Activated CD4-positive, alpha-beta T cell treated with anti-CD3 and anti-CD28 coated beads, Interleukin-2, amount 50 U/mL, for 24 hours (primary cell): Measurements from ENCODE around the gene KDM2A.

Source experiments
- DNase-seq, 2 donors: peaks; one replicate each; pipeline ENCODE4 v3.0.0-alpha.2; 2020; ENCODE audit warnings: low read depth in 1 of 2, low spot score in 1 of 2

KDM2A gene

DNA sequence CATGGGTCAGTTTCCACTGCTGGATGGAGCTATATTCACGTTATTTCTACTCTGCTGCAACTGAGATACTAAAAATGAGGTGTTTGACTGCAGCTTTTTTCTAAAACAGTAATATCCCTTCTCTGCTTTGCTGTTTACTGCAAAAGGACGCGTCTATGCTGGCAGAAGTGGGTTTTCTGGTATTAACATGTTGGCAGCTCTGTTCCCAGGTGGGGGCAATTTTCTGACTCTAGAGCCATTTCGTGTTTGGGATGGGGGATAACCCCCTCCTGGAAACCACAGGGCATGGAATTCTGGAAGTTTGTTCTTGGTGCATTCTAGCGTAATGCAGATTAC is 152.1 kb downstream of the KDM2A start:
- no peak for DNase-seq

DNA sequence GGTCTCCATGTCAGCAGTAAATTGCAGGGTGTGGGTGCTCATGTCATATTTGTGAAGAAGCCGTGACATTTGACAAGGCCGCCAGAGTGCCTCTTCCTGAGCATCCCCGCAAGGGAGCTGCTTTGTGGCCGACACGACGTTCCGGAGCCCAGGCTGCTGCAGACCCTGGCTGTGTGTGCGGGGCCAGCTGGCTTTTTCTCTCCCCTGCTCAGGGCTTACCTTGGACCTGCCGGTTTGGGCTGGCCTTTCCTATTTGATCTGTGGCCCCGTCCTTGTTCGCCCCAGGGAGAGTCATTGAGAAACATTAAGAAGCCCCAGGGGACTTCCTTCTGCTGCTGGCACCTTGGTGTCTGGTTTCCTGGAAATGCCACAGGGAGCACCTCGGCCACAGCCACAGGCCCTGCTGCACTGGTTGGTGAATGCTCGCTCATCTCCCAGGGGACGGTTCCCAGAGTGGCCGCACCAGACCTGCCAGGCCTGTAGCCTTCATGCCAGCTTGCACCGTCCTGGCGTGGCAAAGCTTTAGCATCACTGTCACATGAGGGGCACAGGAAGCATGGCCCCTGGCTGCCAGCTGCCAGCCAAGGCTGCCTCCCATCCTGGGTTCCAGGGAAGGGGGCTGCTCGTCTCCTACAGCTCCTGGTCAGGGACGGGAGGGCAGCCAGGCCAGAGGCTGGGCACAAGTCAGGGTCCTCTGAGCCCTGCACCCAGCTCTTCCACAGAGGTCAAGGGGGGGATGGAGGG is 152.7 kb downstream of the KDM2A start:
- DNase-seq = no peak

DNA sequence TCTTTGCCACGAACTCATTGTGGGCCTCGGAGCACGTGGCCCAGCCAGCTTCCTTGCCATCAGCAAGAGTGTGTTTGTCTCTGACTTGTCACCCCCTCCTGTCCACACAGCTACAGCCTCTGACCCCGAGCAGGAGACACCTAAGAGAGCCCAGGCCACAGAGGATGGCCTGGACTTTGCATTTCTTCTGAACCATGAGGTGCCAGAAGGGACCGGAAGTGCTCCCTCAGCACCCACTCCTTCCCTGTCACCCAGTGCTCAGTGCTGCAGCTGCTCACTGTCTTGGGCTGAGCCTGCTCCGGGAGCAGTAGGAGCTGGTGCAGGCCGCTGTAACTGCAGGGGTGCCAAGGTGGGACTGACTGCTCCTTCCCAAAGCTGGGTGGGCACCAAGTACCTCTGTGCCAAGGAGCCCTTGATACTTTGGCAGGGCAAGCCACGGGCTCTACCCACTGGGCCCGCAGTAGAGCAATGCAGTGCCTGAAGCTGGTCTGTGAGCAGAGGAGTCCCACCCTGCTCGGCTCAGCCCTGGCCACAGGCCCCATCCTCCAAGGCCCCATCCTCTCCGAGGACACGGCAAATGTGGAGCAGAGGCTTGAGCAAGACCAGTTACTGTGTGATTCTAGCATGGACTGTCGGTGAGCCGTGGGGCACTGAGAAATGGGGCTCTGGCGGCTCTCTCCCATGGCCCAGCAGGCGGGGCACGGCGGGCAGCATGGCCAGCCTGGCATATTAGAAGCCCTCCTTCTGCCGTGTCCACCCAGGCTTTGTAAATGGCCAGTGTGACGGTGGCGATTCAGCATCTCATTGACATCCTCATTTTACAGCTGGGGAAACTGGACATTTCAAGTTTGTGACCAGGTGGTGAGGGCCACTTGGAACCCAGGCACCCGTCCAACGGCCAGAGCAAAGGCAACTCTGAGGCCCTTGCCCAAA is 153.5 kb downstream of the KDM2A start:
- no peak for DNase-seq

DNA sequence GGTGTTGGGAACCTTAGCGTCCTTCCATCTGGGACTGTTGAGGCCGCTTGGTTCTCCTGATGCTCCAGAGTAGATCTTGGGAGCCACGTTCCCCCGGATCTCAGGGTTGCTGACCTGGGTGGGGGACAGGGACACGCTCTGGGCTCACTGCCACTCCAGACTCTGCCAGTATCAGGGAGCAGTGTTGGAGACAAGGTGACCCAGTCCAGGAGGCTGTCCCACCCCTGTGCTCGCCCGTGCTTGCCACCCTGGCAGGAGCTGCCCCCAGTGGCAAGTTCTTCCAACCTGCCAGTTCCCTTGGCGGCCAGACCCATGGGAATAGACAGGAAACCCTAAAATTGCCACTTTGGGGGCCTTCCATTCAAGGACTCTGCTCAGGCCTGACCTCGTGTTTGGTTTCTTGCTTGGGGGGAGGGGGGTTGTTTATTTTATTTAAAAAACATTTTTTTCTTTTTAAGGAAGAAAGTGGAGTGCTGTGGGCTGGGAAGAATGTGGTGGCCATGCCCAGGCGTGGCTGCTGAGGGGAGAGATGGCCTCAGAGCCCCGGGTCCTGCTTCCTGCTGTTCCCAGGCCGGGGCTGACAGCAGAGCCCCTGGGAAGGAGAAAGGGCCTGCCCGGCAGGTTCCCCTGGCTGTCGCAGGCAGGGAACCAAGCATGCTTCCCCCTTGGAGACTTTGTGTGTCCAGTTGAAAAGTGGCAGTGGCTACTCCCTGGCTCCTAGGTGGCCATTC is 154.4 kb downstream of the KDM2A start:
- DNase-seq = no peak

DNA sequence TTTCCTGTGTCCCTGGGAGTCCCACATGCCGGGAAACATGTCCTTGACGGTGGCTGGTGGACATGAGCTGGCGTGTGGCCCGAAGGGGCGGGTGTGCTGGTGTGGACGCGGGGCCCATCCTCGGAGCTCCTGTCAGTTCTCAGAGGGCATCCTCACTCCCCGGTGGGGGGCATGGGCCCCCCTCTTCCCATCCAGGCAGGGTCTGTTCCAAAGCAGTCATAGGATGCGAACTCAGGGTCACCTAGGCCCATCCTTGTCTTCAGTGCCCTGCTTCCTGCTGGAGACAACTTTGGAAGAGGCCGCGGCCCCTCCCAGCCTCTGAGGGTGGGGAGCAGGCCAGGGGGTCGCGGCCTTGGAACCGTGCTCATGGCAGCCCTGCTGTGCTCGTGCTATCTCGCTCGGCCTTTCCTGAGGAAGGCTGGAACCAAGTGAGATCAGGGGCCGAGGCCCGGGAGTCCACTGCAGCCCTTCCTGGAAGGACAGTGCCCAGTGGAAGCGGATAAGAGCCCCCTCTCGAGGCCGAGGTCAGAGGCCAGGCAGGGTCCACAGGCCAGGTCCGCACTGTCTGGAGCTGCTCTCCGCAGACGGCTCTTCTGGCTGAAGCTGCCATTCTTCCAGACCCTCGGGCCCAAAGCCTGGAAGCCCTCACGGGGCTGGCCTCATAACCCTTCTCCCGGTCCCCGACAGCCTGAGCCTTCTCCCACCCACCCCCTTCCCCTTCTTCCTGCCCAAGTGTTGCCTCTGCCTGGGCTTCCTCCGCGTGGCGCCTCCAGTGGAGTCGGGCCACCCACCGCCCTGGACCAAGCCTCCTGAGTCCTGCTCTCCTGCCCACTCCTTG is 155.9 kb downstream of the KDM2A start:
- no peak for DNase-seq

DNA sequence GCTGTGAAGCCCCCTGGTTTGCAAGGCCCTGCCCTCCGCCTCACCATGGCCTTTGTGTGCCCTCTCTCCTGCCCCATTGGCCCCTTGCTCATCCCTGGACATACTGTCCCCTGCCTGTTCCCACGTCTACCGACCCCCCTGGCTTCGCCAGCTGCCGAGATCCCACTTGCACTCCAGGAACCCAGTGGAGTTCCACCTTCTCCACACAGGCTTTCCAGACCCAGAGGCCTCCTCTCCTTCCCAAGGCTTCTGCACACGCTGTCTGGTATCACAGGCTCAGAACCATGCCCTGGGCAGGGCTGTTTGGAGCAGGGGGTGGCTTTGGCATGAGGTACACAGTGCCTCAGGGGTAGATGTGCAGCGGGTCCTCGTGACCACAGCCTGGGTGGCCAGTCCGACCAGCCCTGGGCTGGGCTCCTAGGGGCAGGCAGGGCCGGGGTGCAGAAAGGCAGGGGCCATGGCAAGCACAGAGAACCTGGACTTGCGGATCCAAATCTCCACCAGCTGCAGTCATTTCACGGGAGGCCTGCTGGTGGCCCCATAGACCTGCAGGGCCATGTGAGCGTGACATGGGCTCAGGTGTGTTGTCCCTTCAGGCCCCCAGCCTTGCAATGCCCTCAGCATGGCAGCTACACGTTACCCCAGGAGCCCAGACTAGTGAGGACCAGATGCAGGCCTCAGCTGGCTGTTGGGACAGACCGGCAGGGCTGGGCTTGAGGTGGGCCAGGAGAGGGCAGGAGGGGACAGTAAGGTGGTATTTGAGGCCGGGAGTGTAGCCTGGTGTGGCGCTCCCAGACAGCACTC is 156.7 kb downstream of the KDM2A start:
- DNase-seq = no peak

DNA sequence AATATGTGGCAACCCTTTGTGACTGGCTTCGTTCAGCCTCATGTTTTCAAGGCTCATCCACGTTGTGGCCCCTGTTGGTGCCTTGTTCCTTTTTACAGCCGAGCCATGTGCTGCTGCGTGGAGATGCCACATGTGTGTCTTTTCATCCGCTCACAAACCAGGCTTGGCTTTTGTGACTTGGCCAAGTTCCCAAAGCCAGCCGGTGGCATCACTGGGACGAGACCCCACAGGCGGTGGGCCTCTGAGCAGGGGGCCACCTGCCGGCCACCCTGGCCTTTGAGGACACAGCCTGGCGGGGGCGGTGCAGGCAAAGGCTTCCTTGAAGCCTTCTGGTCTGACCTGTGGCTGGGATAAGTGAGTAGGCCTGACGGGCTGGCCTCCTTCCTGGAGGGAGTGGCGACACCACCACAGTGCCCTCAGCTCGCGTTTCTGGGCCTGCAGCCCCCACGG is 157.7 kb downstream of the KDM2A start:
- DNase-seq = no peak

DNA sequence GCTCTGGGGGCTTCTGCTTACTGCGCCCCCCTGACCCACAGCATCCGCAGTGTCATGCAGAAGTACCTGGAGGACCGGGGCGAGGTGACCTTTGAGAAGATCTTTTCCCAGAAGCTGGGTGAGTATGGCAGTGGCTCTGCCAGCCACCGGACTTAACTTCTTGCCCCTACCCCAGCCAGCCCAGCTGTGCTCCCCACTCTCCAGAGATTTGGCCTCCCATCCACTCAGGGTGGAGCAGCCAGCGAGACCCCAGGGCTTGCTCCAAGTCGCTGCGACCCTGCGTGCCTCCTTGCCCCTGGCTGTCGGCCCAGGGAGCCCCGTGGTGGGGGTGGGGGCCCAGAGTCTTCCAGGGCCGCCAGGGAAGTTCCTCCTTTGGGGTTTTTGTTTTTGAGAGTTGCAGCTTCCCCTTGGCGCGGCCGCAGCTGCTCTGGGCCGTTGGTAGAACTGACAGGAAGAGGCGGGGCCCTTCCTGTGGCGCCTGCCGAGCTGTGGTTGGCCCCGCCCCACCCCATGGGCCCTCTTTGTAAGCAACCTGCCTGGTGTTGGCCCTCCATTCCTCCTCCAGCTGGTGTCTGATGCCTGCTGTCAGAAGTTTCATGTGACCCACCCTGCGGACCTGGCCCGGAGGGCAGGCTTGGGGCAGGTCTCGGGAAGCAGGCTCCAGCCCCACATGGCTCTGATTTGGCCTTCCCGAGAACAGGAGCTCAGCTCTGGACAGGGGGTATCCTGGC is 158.3 kb downstream of the KDM2A start:
- peak; percentile 68 to 84 for DNase-seq

DNA sequence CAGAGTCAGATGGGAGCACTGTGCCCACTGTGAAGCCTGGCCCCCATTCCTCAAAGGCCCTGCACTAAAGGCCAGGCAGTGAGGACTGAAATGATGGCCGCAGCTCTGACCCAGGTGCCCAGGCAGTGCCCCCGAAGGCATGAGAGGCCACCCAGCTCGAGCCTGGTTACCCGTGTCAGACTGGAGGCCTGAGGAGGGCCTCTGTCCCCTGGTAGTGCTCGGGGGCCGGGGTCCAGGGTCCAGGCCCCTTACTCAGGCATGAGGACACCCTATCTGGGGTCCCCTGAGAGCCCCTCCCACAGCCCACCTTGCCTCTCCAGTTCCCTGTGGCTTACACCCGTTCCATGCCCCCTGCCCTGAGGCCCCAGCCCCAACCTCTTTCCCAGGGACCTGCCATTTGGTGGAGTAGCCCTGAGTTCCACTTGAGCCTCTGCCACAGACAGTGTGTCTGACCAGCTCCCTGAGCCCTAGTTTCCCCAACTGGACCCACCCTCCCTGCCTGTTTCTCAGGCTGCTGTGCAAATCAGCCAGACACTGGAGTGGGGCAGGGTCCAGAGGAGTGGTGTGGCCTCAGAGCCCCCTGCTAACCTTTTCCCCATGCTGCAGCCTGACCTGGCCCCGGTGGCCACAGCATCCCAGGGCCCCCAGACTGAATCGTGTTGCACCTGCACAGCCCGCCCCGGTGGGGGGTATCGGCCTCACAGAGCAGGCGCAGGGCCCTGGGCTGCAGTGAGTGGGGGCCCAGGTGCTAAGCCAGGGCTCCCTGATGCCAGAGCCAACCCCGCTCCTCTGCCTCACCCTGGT is 159.3 kb downstream of the KDM2A start:
- no peak for DNase-seq

DNA sequence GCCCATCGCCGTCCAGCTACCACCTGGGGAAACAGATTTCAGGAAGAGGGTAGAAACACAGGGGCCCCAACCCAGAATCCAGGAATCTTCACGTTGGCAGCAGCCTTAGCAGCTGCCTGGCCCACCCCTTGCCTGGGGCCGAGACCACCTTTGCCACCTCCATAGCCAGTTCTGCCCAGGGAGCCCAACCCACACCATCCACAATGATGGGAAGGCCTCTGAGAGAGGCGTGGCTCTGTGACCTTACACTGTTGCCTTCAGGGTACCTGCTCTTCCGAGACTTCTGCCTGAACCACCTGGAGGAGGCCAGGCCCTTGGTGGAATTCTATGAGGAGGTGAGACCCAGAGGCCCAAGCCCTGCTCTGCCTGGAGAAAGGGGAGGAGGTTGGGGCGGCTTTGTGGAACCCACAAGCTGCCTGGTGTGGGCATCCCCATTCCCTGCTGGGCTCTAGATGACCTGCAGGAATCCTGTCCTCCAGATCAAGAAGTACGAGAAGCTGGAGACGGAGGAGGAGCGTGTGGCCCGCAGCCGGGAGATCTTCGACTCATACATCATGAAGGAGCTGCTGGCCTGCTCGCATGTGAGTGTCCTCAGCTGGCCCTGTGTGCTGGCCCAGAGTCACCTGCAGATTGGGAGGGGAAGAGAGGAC is 160.0 kb downstream of the KDM2A start:
- DNase-seq = no peak

DNA sequence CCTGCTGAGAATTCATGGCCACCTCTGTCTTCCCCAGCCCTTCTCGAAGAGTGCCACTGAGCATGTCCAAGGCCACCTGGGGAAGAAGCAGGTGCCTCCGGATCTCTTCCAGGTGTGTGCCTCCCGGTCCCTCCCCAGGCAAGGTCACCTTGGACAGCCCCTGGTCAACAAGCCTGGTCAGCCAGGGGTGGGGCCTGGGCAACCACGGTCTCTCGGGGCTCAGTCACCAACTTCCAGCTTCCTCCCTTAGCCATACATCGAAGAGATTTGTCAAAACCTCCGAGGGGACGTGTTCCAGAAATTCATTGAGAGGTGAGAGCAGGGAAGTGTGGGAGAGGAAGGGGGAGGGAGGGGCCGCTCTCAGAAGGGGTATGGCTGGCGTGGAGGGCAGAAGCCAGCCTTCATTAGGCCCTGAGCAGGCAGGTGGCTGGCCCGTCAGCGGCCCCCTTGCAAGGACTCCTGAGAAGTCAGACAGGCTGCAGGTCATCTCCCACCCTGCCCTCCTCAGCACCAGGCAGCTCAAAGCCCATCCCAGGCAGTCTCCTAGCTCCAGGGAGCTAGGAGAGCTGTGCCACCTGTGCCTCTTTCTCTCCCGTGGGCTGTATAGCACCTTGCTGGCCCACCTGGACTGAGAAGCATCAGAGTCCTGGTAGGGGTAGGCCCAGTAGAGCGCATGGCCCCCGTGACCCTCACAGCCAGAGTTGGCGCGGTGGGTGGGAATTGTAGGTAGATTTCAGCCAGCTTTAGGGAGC is 160.7 kb downstream of the KDM2A start:
- no peak for DNase-seq

DNA sequence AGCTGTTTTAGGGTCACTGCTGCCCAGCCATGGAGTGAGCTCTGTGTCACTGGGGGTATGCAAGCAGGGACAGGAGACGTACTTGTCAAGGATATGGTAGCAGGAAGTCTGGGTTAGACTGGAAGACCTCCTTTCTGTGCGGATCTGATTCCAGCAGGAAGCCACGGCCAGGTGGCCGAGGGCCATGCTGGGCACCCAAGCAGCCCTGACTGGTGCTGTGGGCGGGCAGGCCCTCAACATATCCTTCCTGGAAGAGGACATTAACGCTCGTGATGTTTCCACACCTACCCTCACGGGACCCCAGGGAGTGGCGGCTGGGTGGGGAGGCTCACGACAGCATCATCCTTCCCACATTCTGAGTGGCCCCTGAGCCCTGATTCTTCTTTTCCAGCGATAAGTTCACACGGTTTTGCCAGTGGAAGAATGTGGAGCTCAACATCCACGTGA is 161.3 kb downstream of the KDM2A start:
- DNase-seq = no peak

DNA sequence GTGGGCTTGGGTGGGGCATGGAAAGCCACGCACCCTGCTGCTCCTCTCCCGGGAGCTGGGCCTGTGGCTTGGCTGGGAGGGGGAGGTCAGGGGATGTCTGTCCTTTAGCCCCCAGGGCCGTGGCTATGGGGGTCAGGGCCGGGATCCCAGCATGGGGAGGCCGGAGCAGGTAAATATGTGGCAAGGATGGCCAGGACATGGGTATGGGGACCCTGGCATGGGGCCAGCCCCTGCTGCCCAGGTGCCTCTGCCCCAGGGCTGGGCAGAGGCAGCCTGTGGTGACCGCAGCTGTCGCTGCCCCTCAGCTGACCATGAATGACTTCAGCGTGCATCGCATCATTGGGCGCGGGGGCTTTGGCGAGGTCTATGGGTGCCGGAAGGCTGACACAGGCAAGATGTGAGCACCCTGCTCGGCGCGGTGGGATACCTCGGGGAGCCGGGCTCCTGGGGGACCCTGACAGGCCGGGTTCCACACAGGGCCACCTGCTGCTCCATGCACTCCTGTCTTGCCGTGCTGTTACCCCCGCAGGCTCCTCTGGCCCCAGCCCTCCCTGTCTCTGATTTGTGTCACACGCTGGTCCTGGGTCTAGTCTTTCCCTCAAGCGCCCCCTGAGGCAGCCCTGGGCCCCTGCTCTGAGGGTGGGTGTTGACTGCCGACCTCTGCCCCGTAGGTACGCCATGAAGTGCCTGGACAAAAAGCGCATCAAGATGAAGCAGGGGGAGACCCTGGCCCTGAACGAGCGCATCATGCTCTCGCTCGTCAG is 161.9 kb downstream of the KDM2A start:
- no peak for DNase-seq

DNA sequence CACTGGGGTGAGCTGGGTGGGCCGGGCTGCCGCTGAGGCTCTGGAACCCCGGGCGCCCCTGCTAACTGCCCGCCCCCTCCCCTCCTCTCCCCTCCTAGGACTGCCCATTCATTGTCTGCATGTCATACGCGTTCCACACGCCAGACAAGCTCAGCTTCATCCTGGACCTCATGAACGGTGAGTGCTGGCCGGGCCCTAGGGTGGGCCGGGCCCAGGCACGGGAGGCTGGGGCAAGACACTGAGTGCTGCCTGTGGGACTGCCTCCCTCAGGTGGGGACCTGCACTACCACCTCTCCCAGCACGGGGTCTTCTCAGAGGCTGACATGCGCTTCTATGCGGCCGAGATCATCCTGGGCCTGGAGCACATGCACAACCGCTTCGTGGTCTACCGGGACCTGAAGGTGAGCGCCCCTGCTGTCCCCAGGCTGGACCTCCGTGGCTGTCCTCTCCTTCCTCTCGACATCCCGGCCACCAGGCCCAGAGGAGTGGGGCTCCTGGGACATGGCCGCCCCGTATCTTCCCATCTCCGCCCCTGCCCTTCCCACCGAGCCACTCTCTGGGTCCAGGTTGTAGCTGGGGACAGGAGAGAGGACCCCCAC is 162.6 kb downstream of the KDM2A start:
- no peak for DNase-seq

DNA sequence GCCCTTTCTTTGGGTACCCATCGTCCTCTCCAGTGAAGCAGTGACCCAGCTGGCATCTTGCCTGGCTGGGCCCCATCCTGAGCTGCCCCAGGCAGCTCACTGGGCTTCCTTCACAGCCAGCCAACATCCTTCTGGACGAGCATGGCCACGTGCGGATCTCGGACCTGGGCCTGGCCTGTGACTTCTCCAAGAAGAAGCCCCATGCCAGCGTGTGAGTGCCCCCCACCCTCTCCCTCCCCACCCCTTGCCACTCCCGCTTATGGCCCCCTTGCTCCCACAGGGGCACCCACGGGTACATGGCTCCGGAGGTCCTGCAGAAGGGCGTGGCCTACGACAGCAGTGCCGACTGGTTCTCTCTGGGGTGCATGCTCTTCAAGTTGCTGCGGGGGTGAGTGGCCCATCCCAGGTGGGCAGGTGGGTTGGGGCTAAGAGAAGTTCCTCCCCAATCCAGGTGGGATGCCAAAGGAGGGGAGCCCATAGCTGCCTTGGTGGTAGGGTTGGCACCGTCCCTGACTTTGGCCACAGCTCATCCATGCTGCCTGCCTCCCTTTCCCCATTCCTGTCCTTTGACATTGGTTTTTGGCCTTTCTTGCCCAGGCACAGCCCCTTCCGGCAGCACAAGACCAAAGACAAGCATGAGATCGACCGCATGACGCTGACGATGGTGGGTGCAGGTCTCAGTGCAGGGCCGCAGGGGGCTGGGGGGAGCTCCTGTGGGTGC is 163.3 kb downstream of the KDM2A start:
- DNase-seq = no peak
